Renal cortical epithelial cell (primary cell): Measurements from ENCODE around the gene IRX4. TPM values are rescaled to one million over a fixed set of nuclear protein-coding genes. Genes with fewer than 3 reads are reported as not detected.

Experiments
- DNase-seq: peaks from one replicate; pipeline ENCODE4 v3.0.0-alpha.2; 2011; ENCODE audit warnings: low read depth
- total RNA-seq: library from RNA; depleted of rRNA; stranded (reverse); fragments of >200 nt; gene quantifications from 2 replicates; pipeline ENCODE4 v1.2.3, GENCODE V29; 2014

Gene IRX4
- total RNA-seq, 1 donor from 2014 or later = not detected

- DNase-seq = no peak
Measured at GRCh38 chr5:1836891-1837880, 45.5 kb downstream of the IRX4 start.

- DNase-seq = no peak
Measured at GRCh38 chr5:1836176-1836890, 46.4 kb downstream of the IRX4 start.

GRCh38 chr5:1835431-1835830, 47.3 kb downstream of the IRX4 start:
- DNase-seq = no peak

- no peak for DNase-seq
Measured at GRCh38 chr5:1834721-1835429, 47.9 kb downstream of the IRX4 start.

- DNase-seq = no peak
Measured at GRCh38 chr5:1834022-1834551, 48.6 kb downstream of the IRX4 start.

GRCh38 chr5:1833264-1834021, 49.3 kb downstream of the IRX4 start:
- DNase-seq = no peak

- DNase-seq = no peak
Measured at GRCh38 chr5:1832511-1833250, 50.0 kb downstream of the IRX4 start.

- no peak for DNase-seq
Measured at GRCh38 chr5:1831677-1832313, 50.9 kb downstream of the IRX4 start.

- no peak for DNase-seq
Measured at GRCh38 chr5:1831257-1831656, 51.5 kb downstream of the IRX4 start.

- DNase-seq = no peak
Measured at GRCh38 chr5:1830571-1831228, 52.0 kb downstream of the IRX4 start.

GRCh38 chr5:1827886-1828397, 54.8 kb downstream of the IRX4 start:
- DNase-seq = no peak

Other genes starting within 250 kb of the IRX4 start
- 31.3 and 32.5 TPM in 2 replicates for gene MRPL36, start 83.1 kb downstream of the IRX4 start, total RNA-seq
- gene NDUFS6, start 81.5 kb downstream of the IRX4 start, total RNA-seq = 26.7 and 42.8 TPM in 2 replicates